ENCODE measurements around the gene EGFL7. TPM values are rescaled to one million over a fixed set of nuclear protein-coding genes. Genes with fewer than 3 reads are reported as not detected.

The EGFL7 gene
- total RNA-seq, 1 donor from 2014 or later, result 917 TPM

- DNase-seq (ENCODE audit: extremely low read depth, low read depth, low spot score), result no peak
These were observed 22.1 kb downstream of the EGFL7 start for GRCh38 chr9:136684799-136685198.

DNA sequence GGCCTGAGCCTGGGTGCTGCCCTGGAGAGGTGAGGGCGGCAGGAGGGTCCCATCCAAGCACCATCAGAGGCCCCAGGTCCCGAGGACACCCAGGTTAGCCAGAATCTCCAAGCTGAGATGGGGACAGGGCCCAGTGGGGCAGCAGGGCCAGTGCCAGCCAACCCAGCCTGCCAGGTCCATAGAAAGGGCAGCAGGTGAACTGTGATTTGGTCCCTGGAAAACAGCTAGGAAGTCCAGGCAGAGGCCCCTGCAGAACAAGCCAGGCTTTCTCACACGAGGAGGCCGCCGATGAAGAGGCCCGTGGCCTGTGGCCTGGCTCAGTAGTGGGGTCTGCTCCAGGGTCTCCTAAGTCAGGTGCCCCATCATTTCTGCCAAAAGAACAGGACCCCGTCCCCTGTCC is 22.5 kb downstream of the EGFL7 start:
- no peak for DNase-seq (ENCODE audit: extremely low read depth, low read depth, low spot score)

- DNase-seq (ENCODE audit: extremely low read depth, low read depth, low spot score), result no peak
These were observed 23.2 kb downstream of the EGFL7 start for GRCh38 chr9:136685790-136686533.

DNA sequence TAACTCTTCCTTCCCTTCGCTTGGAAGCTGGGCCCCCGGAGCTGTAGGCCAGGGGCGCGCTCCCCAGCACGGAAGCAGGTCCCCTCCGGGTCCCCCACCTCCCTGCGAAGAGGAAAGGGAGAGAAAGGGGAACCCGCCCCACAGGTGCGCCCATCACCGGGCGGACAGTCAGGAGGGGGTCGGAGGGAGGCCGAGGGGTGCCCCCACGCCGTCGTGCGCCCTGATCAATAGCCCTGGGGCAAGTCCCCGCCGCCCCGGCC is 23.7 kb downstream of the EGFL7 start:
- DNase-seq (ENCODE audit: extremely low read depth, low read depth, low spot score), result no peak

- no peak for DNase-seq (ENCODE audit: extremely low read depth, low read depth, low spot score)
These were observed 24.3 kb downstream of the EGFL7 start, which contains the start of gene AGPAT2 for GRCh38 chr9:136686794-136687711. AGPAT2 (minus strand) TSS chr9:136687457; CDS start chr9:136687357, 100 bp downstream.

DNA sequence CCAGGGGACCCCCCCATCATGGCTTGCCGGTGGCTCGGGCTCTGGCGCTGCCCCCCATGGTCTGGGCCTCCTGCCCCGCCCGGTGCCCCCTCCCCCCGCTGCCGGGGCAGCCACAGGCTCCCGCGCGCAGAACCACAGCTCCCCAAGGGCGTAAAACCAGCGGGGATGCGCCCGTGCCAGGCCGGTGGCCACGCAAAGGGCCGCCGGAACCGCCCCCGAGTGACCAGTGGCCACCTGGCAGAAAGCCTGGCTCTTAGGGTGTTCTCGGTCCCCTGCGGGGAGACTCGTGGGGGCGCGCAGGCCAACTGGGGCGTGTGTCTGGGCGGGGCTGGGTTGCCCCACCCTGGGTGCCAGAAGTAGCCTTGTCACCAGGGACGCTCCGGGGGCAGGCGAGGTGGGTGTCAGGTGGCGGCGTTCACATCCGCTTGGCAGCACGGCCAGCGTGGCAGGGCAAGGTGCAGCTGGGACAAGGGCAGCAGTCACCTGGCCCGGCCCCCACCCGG is 25.1 kb downstream of the EGFL7 start:
- no peak for DNase-seq (ENCODE audit: extremely low read depth, low read depth, low spot score)

GRCh38 chr9:136688274-136689107 is 25.8 kb downstream of the EGFL7 start:
- DNase-seq (ENCODE audit: extremely low read depth, low read depth, low spot score), result no peak

DNA sequence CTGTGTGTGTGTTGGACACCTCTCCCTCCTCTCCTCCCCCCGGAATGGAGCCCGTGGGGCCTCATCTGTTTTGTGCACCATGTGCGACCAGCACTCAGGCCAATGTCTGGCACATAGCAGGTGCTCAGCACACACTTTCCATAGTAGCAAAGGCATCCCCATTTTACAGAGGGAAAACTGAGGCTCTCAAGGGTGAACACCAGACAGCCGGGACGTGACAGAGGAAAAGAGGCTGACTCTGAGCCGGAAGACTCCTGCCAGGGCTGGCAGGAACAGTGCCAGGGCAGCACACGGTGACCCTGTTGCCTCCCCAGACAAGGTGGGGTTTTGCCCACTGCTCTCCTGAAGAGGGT is 26.4 kb downstream of the EGFL7 start:
- DNase-seq (ENCODE audit: extremely low read depth, low read depth, low spot score), result no peak

GRCh38 chr9:136690104-136690805 is 27.5 kb downstream of the EGFL7 start:
- DNase-seq (ENCODE audit: extremely low read depth, low read depth, low spot score), result no peak

GRCh38 chr9:136690806-136691261 is 28.1 kb downstream of the EGFL7 start:
- no peak for DNase-seq (ENCODE audit: extremely low read depth, low read depth, low spot score)

DNA sequence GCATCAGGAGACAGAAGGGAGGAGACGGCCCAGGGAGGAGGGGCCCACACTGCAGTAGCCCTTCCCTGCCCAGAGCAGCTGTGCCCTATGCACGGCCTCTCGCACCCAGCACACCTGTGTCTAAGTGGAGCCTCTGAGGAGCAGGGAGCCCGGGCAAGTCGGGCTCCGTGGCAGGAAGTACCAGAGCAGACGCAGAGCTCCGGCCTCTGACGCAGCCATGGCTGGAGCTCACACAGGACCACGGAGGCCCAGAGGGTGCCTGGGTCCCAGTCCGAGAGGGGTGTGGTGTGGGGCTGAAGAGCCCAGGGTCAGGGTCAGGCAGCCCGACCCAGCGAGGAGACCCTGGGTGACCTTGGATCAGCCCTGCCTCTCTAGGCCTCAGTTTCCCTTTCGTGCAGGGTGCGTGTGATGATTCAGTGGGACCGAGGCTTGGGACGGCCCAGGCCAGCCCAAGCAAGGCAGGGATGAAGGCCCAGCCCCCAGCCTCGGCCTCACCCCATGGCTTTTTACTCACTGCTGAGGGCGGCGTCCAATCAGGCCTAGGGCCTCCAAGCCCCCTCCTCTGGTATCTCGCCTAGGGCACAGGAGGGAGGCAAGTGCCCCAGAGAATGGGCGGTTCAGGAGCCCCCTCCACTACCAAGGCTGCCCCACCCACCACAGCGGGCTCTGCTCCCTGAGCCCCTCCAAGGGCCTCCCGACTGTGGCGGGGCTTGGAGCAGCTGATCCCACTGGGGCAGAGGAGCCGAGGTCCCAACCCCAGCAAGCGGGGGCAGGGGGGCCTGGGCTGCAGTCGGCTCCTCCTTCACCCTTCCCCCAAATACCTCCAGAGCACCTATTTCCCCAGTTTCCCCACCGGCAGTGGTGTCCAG is 28.8 kb downstream of the EGFL7 start:
- no peak for DNase-seq (ENCODE audit: extremely low read depth, low read depth, low spot score)

DNA sequence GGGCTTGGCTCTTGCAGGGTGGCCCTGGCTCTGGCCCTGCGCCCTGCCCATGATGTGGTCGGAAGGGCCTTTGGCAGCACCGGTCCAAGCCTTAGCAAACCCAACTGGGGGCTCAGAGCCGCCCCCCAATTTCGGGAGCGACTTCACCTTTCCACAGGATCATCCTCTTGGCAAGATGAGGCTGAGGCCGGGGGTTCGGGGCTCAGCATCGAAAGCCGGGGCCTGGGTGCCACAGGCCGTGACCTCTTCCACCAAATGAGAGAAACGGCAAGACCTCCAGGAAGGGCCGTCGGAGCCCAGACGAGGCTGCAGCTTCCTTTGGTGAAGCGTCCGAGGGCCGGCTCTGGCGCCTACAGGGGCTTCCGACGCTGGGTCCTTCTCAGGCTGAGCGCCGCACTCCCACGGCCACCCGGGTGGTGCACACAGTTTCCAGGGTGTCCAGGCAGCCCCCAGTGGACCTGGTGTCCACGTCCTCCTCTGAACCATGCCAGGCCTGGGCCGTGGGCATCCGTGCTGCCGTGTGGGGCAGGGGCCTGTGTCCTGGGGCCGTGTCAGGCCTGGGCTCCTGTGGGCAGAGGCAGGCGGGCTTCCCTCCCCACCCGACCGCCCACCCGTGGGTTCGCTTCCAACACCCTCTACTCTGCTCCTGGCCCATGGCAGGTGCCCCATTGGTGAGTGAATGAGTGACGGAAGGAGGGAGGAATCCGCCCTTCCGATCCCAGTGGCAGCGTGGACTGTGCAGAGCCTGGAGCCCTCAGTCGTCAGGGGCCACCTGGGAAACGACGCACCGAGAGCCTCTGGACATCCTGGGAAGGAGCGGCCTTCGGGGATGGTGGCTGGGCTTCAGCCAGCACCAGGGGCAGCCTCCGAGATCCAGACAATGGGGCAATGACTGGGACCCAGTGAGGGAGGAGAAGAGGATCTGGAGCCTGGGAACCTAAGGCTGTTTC is 29.7 kb downstream of the EGFL7 start:
- DNase-seq (ENCODE audit: extremely low read depth, low read depth, low spot score), result no peak

GRCh38 chr9:136693135-136693489 is 30.4 kb downstream of the EGFL7 start:
- DNase-seq (ENCODE audit: extremely low read depth, low read depth, low spot score), result no peak

DNA sequence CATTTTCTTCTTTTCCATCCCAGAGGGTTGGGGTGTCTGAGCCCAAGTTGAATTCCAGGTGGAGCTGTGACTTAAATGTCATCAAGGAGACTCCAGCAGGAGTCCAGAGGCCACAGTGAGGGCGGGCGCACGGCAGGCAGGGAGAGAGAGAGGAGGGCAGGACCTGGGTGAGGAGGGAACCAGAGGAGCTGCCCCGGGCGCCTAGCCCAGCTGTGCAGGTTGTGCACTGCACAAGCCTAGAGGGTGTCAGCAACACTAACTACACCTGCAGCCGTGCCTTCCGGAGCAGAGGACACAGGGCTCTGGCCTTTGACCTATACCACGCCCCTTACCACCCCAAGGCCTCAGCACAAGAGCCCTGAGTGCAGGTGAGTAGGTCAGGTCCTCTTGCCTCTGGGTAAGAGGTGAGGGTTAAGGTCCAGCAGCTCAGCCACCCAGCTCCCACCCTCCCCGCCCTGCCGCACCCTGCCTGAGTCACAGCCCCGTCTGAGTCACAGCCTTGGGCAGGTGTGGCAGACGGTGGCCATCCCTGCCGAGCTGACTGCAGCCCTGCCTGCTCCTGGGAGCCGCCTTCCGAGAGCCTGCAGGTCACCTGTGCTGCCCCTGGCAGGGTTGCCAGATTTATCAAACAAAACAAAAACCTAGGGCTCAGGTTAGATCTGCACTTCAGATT is 30.9 kb downstream of the EGFL7 start:
- DNase-seq (ENCODE audit: extremely low read depth, low read depth, low spot score), result no peak

- DNase-seq (ENCODE audit: extremely low read depth, low read depth, low spot score), result no peak
These were observed 31.6 kb downstream of the EGFL7 start for GRCh38 chr9:136694163-136694871.

DNA sequence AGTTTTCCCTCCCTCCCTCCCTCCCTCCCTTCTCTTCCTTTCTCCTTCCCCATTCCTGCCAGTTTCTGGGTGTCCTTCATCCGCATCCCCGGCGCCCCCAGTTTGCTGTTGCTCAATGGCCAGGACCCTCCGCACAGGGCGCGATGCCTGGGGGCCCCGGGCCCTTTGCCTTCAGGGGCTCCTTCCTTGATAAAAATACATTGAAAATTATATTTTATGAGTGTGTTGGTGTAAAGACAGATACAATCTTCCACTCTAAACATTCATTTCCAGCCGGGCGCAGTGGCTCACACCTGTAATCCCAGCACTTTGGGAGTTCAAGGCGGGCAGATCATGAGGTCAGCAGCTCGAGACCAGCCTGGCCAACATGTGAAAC is 32.1 kb downstream of the EGFL7 start:
- no peak for DNase-seq (ENCODE audit: extremely low read depth, low read depth, low spot score)

DNA sequence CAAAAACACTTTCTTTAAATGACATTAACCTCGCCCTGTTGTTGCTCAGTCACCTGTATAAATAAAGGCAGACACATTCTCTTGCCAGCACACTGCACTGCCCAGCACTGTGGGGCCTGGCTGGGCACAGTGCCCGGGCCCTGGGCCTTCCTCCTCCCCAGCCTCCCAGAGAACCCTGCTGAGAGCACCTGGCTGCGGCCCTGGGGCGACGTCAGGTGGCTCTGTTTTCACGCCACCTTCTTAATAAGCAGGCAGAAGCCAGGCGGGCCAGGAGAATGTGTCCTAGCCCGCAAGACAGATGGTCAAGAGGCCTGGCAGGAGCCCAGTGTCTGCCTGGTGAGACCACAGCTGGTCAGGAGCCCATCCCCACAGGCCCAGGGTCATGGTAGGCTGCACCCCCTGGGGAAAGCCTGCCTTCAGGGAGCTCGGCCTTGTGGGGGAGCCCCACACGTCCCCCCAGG is 32.7 kb downstream of the EGFL7 start:
- DNase-seq (ENCODE audit: extremely low read depth, low read depth, low spot score), result no peak

Measured in glomerular endothelial cell (primary cell).